Inflammatory macrophage treated with lipopolysaccharide for 4 hours (primary cell): ENCODE results near the gene ATAD1.

Source experiments
- DNase-seq: peaks from one replicate; pipeline ENCODE4 v3.0.0-alpha.2; 2020

Gene ATAD1

DNA sequence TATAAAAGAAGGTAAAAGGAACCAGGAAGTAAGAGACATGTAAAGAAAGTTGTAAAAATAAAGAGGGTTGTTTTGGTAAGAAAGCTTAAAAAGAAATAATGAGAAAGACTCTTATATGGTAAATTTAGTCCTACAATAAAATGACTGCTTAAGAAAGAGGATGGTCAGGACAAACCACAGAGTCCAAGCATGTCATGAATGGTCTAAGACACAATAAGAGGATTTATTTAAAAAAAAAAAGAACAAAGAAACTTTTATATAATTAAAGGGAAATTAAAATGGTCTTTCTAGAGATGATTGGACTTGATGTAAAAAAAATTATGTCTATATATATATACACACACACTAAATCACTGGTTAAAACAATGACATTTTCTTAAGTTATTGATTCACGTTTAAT is 18.2 kb downstream of the ATAD1 start:
- no peak for DNase-seq

DNA sequence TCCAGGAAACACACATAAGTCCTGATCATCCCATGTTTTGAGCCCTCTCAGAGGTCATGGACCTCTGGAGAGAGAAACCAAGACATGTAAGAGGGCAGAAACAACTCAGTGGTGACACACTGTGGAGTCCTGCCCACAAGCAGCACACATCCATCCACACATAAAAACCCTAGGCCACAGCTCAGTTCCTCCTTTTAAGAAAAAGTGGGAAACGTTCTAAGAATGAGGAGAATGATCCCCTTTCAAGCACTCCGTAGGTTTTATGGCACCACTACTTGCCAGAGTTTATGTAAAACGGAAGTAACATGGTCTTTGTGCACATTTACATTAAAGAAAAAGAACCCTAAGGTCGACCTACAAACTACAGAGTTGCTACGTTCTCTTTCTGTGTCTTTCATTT is 19.9 kb downstream of the ATAD1 start:
- no peak for DNase-seq

DNA sequence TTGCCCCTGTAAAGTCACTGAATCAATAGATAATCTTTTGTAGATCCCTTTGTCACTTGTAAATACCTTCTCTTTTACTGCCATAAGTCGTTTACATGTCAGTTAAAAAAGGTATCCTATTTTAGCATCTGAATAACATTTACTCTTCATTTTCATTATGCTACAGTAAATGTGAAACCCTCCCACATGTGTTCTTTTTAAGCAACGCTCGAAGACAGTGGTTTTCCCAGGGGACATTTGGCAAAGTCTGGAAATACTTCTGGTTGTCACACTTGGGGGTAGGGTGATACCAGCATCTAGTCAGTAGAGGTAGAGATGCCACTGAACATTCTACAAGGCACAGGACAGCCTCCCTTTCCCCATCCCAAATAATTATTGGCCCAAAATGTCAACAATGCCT is 23.7 kb downstream of the ATAD1 start:
- DNase-seq, result no peak

DNA sequence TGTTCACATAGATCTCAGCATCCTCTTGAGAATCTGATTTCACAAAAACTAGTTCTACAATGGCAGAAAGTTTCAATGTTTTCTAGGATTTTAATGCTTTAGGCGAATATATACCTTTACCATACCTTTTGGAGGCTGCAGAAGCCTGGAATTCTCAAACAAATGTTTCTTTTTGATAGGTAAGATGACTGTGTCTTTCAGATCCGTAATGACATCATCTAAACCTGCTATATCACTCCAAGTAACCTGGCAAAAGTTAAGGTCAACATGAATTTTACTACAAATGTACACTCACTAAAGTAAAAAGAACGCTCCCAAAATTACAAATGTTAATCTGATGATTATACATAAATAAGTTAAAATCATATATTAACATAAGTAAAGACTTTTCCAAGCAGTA is 27.8 kb downstream of the ATAD1 start:
- no peak for DNase-seq

DNA sequence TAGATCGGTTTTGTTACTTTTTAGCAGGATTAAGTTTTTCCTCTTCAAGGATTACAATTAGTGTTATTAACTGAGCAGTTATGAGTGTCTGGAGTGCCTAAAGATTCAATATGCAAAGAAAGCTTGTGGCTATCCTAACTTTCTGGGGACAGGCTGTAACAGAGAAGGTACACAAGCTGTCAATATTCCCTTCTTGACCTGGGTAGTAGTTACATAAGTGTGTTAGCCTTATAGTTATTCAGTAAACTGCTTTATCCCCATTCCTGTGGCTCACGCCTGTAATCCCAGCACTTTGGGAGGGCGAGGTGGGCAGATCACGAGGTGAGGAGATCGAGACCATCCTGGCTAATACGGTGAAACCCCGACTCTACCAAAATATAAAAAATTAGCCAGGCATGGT is 31.6 kb downstream of the ATAD1 start:
- no peak for DNase-seq

DNA sequence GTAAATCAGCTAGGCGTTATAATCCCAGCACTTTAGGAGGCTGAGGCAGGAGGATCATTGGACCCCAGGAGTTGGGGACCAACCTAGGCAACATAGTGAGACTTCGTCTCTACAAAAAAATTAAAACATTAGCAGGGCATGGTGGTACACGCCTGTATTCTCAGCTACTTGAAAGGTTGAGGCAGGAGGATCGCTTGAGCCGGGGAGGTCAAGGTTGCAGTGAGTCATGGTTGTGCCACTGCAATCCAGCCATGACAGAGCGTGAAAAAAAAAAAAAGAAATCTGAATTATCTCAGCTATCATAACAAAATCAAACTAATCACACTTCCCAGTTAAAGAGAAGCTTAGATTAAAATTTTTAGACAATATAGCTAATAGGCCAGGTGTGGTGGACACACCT is 35.3 kb downstream of the ATAD1 start:
- DNase-seq, result no peak

DNA sequence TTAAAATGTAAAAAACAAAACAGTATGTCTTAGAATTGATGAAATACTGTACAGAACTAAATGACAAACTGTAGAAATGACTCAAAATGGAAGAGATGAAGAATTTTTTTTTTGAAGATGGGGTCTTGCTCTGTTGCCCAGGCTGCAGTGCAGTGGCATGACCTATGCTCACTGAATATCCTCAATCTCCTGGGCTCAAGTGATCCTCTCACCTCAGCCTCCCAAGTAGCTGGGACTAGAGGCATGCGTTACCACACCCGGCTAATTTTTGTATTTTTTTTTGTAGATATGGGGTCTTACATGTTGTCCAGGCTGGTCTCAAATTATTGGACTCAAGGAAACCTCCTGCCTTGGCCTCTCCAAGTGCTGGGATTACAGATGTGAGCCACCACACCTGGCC is 36.5 kb downstream of the ATAD1 start:
- DNase-seq, result no peak

DNA sequence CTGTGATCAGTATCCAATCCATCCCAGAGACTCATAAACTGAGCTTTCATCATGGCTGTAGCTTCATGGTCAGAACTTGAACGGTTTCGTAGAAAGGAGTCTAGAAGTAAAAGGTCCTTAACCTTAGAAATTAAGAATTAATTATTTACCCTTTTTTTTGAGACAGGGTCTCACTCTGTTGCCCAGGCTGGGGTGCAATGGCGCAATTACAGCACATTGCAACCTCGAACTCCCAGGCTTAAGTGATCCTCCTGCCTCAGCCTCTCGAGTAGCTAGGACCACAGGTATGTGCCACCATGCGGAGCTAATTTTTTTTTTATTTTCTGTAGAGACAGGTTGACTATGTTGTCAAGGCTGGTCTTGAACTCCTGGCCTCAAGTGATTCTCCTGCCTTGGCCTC is 41.7 kb downstream of the ATAD1 start:
- DNase-seq, result no peak

DNA sequence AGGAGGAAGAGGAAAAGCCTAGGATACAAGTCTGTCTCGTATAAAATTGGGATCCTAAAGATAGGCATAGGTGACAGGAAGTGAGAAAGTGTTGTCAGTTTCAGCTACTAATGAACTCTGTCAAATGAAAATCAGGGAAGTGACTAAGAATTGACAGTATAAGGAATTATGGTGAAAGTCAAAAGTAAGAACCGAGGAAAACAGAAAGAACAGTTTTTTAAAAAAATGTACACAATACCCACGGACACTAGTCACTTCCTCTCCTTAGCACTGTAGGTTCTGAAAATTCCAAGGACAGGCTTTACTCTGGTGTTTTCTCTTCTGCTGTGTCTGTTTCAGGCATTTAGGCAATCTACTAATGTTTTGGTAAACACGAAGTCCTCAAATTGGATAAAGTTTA is 42.3 kb downstream of the ATAD1 start:
- DNase-seq, result peak; percentile 76

DNA sequence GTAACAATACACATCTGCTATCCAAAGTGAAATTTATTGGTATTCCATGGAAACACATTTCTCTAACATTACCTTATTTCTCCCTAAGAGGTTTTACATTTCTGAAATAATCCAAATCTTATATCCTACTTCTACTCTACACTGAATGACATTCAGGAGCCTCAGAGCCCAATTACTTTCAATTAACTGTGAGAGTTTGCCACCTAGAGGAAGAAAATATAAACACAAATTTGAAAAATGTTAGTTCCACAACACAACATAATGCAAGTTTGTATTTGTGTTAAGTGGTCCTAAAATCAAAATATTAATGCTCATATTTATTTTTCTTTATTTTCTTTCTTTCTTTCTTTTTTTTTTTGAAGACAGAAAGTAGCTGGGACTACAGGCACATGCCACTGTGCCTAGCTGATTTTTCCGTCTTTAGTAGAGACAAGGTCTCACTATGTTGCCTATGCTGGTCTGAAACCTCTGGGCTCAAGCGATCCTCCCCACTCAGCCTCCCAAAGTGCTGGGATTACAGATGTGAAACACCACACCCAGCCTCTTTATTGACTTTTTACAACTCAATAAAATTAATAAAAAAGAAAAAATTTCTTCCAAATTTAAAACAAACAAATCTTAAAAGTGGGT is 46.0 kb downstream of the ATAD1 start:
- DNase-seq, result peak; percentile 54

DNA sequence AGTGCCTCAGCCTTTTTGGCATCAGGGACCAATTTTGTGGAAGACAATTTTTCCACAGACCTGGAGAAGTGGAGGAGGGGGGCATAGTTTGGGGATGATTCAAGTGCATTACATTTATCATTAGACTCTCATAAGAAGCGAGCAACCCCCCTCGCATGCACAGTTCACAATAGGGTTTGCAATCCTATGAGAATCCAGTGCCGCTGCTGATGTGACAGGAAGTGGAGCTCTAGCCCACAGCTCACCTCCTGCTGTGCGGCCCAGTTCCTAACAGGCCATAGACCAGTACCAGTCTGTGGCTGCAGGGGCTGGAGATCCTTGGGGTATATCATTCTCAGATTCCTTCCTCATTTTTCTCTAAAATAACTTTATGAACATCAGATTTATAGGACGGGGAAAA is 50.8 kb downstream of the ATAD1 start:
- DNase-seq, result no peak

DNA sequence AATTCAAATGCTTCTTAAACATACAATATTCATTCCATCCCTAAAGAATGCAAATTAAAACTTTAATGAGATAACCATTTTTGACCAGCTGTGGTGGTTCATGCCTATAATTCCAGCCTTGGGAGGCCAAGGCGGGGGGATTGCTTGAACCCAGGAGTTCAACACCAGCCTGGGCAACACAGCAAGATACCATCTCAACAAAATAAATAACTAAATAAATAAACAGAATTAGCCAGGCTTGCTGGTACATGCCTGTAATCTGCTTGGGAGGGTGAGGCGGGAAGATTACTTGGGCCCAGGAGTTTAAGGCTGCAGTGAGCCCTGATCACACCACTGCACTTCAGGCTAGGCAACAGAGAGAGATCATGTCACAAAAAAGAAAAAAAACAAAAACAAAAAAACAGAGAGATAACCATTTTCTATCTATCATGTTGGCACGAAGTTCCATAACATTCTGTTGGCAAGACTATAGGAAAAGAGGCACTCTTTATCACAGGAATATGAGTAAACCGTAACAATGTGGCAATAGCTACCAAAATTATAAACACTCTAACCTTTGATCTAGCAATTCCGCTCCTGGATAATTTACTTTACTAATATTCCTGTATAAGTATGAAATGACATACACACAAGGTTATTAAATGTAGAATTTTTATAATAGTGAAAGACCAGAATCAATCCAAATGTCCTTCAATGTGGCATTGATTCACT is 52.2 kb downstream of the ATAD1 start:
- DNase-seq, result no peak

DNA sequence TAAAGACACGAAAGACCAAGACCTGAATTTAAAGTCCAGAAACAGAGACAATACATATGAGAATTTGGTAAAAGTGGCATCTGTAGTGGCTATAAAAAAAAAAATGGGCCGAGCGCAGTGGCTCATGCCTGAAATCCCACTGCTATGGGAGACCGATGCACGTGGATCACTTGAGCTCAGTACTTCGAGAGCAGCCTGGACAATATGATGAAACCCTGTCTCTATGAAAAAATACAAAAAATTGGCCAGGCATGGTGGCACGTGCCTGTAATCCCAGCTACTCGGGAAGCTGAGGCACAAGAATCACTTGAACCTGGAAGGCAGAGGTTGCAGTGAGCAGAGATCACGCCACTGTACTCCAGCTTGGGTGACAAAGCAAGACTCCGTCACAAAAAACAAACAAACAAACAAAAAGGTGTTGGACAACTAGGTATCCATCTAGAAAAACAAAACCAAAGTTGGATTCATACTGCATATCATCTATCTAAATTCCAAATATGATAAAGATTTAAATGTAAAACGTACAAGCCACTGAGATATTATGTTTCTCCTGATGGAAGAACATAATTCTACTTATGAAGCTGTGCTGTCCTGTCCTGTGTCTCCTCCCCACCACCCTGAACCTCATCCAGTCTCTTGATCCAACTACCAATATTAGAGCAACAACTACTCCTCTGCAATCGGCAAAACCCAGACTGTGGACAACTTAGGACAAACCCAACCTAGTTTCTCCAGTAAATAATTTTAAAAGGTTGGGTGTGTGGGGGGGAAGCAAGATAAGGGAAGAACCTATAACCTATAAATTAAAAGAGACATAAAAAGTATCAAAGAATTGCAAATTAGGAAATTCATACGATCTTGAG is 53.7 kb downstream of the ATAD1 start:
- no peak for DNase-seq

DNA sequence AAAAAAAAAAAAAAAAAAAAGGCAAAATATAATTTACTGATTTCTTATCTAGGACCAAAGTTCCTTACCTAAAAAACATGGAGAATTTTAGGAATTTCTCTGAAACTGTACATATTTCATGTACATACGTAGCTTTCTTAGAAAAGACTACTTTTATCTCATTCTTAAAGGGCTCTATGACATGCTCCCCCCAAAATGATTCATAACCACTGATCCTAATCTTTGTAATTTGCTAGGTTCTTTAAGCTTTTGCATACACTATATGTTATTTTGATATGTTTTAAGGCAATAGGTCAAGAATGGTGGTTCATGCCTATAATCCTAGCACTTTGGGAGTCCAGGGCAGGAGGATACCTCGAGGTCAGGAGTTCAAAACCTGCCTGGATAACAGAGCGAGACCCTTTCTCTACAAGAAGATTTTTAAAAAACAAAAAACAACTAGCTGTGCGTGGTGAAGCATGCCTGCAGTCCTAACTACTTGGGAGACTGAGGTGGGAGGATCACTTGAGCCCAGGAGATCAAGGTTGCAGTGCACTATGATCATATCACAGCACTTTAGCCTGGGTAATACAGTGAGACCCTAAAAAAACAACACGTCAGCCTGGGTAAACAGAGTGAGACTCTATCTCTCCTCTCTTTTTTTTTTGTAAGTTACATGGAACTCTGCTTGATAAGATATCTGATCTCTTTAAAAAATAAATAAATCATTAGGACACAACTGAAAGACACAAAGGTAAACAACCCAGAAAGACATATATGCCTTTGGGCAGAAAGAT is 54.8 kb downstream of the ATAD1 start:
- no peak for DNase-seq

DNA sequence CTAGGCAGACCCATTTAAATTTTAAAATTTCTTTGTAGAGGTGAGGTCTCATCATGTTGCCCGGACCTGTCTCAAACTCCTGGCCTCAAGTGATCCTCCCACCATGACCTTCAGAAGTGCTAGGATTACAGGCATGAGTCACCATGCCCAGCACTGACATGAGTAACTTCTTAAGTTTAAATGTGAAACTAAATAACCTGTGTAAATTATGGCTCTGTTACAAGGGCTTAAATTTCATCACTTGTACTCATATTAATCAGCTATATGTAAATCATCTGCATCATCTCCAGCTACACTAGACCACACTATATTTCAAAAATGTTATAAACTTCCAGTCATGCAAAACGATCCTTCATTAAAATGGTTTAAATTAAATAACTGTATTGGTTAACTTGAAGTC is 56.1 kb downstream of the ATAD1 start:
- peak; percentile 94 for DNase-seq

DNA sequence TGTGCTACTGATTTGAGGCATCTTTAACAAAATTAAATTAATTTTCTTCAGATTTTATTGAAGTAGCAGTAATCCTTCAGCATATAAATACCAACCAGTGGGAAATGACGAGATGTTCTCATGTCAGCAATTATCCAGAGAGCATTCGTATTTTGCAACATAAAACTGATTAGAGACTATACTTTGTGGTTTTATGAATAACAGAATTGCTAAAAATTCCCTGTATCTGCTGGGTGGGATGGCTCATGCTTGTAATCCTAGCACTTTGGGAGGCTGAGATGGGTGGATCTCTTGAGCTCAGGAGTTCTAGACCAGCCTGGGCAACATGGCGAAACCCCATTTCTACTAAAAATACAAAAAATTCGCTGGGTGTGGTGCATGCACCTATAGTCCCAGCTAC is 56.9 kb downstream of the ATAD1 start:
- peak; percentile 39 for DNase-seq

DNA sequence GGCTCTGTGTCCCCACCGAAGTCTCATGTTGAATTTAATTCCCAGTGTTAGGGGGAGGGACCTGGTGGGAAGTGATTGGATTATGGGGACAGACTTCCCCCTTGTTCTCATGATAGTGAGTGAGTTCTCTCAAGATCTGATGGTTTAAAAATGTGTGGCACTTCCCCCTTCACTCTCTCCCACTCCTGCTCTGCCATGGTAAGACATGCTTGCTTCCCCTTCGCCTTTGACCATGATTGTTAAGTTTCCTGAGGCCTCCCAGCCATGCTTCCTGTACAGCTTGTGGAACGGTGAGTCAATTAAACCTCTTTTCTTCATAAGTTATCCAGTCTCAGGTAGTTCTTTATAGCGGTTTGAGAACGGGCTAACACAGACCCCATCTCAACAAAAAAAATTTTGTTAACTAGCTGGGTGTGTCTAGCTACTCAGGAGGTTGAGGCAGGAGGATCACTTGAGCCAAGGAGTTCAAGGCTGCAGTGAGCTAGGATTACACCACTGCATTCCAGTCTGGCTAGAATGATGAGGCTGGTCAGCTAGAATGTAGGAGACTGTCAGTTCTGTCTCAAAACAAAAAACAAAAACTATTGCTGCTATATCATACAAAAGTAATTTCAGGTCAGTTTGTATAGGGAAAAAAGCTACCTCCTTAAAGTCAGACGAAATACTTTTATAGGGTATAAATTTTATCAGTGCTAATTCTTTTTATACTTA is 57.7 kb downstream of the ATAD1 start:
- DNase-seq, result peak; percentile 85

DNA sequence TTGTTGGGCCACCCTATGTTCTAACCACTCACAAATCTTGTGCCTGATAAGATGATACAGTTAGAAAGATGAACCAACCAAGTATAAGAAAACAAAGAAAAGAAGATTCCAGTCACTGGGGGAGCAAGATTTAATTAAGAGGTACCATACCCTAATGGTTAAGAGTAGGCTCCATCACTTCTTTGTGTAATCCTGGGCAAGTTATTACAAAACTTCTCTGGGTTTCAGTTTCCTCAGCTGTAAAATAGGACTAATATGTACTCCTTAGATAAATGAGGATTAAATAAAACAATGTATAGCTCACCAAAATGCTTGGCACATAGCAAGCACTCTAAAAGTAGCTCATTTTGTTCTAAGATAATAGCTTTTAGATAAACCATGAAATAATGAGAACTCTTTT is 58.5 kb downstream of the ATAD1 start:
- DNase-seq, result peak; percentile 75

DNA sequence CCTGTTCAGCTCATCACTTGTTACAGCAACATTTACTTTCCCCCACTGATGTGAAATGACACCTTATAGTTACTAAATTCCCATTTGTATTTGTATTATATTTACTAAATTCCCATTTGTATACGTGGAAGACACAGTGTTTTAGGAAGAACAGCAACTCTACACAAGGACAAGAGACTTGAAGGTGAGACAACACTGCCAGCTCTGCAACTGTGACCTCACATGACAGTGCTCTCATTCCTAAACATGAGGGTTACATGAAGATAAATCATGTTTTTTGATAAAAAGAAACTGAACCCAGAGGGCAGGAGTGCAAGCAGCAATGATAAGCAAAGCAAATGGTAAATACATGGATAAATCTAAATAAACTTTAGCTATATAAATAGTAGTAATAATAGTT is 60.3 kb downstream of the ATAD1 start:
- peak; percentile 14 for DNase-seq

DNA sequence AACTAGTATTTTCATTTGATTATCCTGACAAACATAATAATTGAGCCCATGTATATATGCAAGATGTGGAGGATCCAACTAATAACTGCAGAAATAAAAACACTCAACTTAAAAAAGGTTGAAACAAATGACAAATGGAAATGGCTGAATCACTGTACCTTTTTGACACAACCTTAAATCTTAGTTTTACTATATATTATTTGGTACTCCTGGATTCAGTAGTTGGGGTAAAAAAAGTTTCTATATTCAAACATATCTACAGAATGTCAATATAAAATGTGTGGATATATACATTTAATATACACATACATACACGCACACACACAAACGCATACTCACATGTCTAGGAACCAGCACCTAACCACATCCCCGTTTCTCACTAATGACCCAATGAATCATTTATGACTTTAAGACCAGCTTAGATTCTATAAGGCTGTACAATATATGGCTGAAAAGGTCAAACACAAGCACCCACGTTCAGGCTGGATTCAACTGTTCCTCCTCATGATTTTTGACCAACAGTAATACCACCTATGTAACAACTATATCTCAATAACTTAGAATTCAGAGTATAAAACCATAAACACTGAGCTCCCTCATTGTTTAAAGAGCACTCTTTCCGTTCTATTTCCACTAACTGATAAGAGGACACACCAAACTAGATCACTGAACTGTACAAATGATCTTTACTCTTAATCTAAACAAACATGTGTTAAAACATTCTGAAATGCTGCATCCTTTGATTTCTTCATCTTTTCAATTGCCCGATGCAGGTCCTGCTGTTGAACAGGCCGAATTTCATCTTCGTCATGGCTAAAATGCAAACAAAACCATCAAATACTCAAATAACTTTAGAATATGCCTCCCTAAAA is 63.8 kb downstream of the ATAD1 start:
- no peak for DNase-seq

DNA sequence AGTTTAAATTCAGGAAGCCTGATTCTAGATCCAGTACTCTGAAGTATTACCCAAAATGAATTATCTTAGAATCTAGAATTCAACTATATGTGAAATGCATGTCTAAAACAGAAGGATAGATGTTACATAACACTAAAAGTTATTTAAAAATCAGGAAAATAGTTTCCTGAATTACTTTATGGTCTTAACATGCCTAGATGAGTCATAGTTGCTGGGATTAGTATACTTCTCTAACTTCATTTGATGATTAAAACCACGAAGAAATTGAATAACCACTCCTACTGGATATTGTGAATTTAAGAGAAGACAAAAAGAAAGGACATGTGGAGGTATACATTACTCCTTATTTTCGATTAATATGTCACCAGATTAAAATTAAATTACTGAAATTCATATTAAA is 65.5 kb downstream of the ATAD1 start:
- peak; percentile 61 for DNase-seq

DNA sequence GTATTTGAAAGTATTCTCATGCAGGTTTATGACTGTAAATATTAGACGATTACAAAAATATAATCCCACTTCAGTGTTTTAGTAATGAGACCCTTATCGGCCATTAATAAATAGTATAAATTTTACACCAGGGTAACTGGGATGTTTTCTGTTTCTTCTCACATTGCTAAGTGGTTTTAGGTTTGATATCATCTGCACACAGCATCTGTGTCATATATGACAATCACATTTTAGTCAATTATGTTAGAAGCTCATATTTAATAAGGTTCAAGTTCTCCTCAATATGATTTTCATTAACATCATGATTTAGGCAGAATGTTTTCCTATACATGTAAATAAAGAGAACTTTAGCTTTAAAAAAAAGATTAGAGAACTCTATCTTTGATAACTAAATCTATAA is 66.8 kb downstream of the ATAD1 start:
- DNase-seq, result no peak
